Kidney (tissue), 14 donors: ENCODE results near the gene CPLX3. TPM values are rescaled to one million over a fixed set of nuclear protein-coding genes. Genes with fewer than 3 reads are reported as not detected.

Experiments used
- DNase-seq, 5 donors: peaks; one replicate each; pipeline ENCODE4 v3.0.0-alpha.2; 2013 to 2020
- FAIRE-seq: peaks from 2 replicates; lab custom pipeline; 2012; peaks lifted over from hg19 to GRCh38; lab: Jason Lieb, UNC
- H3K27ac ChIP-seq, 2 donors: one replicate each; pipeline ENCODE4 v1.7.0; 2013; ENCODE audit warnings: low read depth in 2 of 2, low read length in 2 of 2, inconsistent platforms in 1 of 2
- H3K27me3 ChIP-seq: one replicate; pipeline ENCODE4 v1.7.1; 2013; ENCODE audit warnings: low read length, inconsistent platforms; ENCODE audit not compliant: control insufficient read depth, insufficient read depth
- H3K36me3 ChIP-seq, 3 donors: one replicate each; pipeline versions ENCODE4 v1.7.0 to v1.7.1; 2013; ENCODE audit warnings: low read length in 3 of 3, control low read depth in 1 of 3, inconsistent platforms in 1 of 3; ENCODE audit not compliant: insufficient read depth in 3 of 3, control insufficient read depth in 2 of 3
- H3K4me1 ChIP-seq, 3 donors: one replicate each; pipeline versions ENCODE4 v1.7.0 to v1.7.1; 2013; ENCODE audit warnings: low read length in 3 of 3, inconsistent platforms in 1 of 3, low read depth in 1 of 3; ENCODE audit not compliant: control insufficient read depth in 2 of 3, insufficient read depth in 2 of 3
- H3K4me3 ChIP-seq, 3 donors: one replicate each; pipeline versions ENCODE4 v1.7.0 to v1.8.1; 2013; ENCODE audit warnings: low read length in 3 of 3, control low read depth in 1 of 3, inconsistent platforms in 1 of 3
- H3K9ac ChIP-seq, 3 donors: one replicate each; pipeline versions ENCODE4 v1.7.0 to v1.7.1; 2013; ENCODE audit warnings: low read length in 3 of 3, control low read depth in 1 of 3, inconsistent platforms in 1 of 3
- H3K9me3 ChIP-seq, 3 donors: one replicate each; pipeline versions ENCODE4 v1.7.0 to v1.7.1; 2013; ENCODE audit warnings: low read length in 3 of 3, control low read depth in 1 of 3, inconsistent platforms in 1 of 3; ENCODE audit not compliant: control insufficient read depth in 2 of 3, insufficient read depth in 1 of 3
- CTCF ChIP-seq: IDR thresholded peaks from 3 replicates; pipeline ENCODE4 v1.5.1; 2012; ENCODE audit warnings: mild to moderate bottlenecking, moderate library complexity, borderline replicate concordance; ENCODE audit not compliant: insufficient read depth; ENCODE audit errors: extremely low read depth
- intact Hi-C: fragments of 100-400 bp; cut with DNase I; formaldehyde crosslinking; loops from one replicate; pipeline ENCODE4 v1.11.1; 2022
- polyA plus RNA-seq: library from polyadenylated mRNA; stranded (reverse); fragments of 350-450 nt; fragmentation: Illumina TruSeq; extraction: RNeasy Lipid Tissue Mini Kit (QIAGEN cat#74804); gene quantifications from one replicate; pipeline ENCODE4 v1.2.3, GENCODE V29; 2014; ENCODE audit warnings: low read depth, low replicate concordance; ENCODE audit not compliant: insufficient read depth
- total RNA-seq: library from RNA; stranded (reverse); fragmentation: NEBNext Ultra II Directional; extraction: Animal tissue kit (Norgen Biotek cat#: 25700); gene quantifications from one replicate; pipeline ENCODE4 v1.2.1, GENCODE V29; 2021
- donor health status: control.
- donor health status: control.
- donor health status: control.
- donor health status: control.
- donor health status: control.
- donor health status: DM: yes; HTN: yes; CAD: no.
- donor health status: Normal renal cell carcinoma (clear cell type).

CPLX3 gene
- total and polyA plus RNA-seq, 2 donors from 2014 or later = not detected

GRCh38 chr15:74837482-74838136, 11.2 kb downstream of the CPLX3 start:
- H3K36me3 ChIP-seq = peaks cover 0 to 11% (median 4%) of the 10 kb centered on the region in 3 donors
- H3K9ac ChIP-seq = no peak overlapping the region
- intact Hi-C loops = no loop called here
- H3K4me3 ChIP-seq = no peak overlapping the region
- FAIRE-seq (no peak), DNase-seq (no peak)
- H3K27me3 ChIP-seq = no peaks in the 10 kb centered on the region
- TF ChIP-seq CTCF = no peak
- H3K27ac ChIP-seq = no peak overlapping the region
- peaks cover 0 to 17% (median 0%) of the 10 kb centered on the region in 3 donors for H3K4me1 ChIP-seq
- H3K9me3 ChIP-seq = no peaks in the 10 kb centered on the region

DNA sequence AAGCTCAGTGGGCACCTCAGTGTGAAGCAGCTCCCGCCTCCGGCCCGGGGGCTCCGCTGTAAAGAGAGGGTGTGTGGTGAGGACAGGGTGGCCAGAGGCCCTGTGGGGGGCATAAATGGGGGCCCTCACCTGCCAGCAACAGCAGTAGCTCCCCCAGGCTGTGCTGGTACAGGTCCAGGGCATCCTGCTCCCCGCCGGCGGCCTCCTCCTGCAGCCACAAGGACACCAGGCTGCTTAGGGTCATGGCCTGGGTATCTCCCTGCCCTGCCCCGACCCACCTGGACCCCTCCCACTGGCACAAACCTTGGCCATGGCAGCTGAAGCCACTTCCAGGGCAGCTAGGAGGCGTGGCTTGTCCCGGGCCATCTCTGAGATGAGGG, 11.7 kb downstream of the CPLX3 start:
- Histone ChIP-seq H3K4me1 (peaks cover 0 to 17% (median 0%) of the 10 kb centered on the region in 3 donors), H3K4me3 (no peak overlapping the region), H3K27me3 (no peaks in the 10 kb centered on the region), H3K27ac (no peak overlapping the region), H3K9ac (no peak overlapping the region), H3K9me3 (no peaks in the 10 kb centered on the region), H3K36me3 (peaks cover 0 to 11% (median 4%) of the 10 kb centered on the region in 3 donors)
- no peak for TF ChIP-seq CTCF
- DNase-seq (no peak), FAIRE-seq (no peak)
- intact Hi-C loops = no loop called here

- no peak for FAIRE-seq
- DNase-seq = no peak
- H3K9ac ChIP-seq = no peak overlapping the region
- H3K36me3 ChIP-seq = peaks cover 0 to 11% (median 4%) of the 10 kb centered on the region in 3 donors
- no peak overlapping the region for H3K4me3 ChIP-seq
- H3K4me1 ChIP-seq = peaks cover 0 to 24% (median 5%) of the 10 kb centered on the region in 3 donors
- H3K9me3 ChIP-seq = no peaks in the 10 kb centered on the region
- H3K27me3 ChIP-seq = no peaks in the 10 kb centered on the region
- H3K27ac ChIP-seq = no peak overlapping the region
- intact Hi-C loops = no loop called here
- TF ChIP-seq CTCF = no peak
Measured at GRCh38 chr15:74838746-74839525, 12.5 kb downstream of the CPLX3 start.
